Measurements from ENCODE around the gene NBPF11. TPM values are rescaled to one million over a fixed set of nuclear protein-coding genes. Genes with fewer than 3 reads are reported as not detected.
"Not testable (repeated sequence)": the region's sequence is repeated elsewhere in the genome, so short reads cannot be mapped to it uniquely, and the experiment has no call there.

NBPF11 gene
- 10 to 100 TPM; 26.1 to 33.9 (median 30.7) TPM for polyA plus RNA-seq (ENCODE audit: insufficient read length in 4 of 4)

GRCh38 chr1:148151911-148152656 lies at the start of gene NBPF11:
Gene NBPF11 (minus strand): TSS chr1:148152281. CDS start chr1:148127003, 25,278 bp downstream.
- peak in 2 of 4 donors; percentile 59 to 70 for DNase-seq (ENCODE audit: low read depth in 4 of 4, low spot score in 3 of 4)

GRCh38 chr1:148197396-148197795 lies 45.3 kb upstream of the NBPF11 start:
- not testable (repeated sequence) for DNase-seq (ENCODE audit: low read depth in 4 of 4, low spot score in 3 of 4)

GRCh38 chr1:148196949-148197348 lies 44.9 kb upstream of the NBPF11 start:
- not testable (repeated sequence) for DNase-seq (ENCODE audit: low read depth in 4 of 4, low spot score in 3 of 4)

GRCh38 chr1:148195115-148195514 lies 43.0 kb upstream of the NBPF11 start:
- not testable (repeated sequence) for DNase-seq (ENCODE audit: low read depth in 4 of 4, low spot score in 3 of 4)

GRCh38 chr1:148188768-148189167 lies 36.7 kb upstream of the NBPF11 start:
- DNase-seq (ENCODE audit: low read depth in 4 of 4, low spot score in 3 of 4), result not testable (repeated sequence)

GRCh38 chr1:148178682-148179081 lies 26.6 kb upstream of the NBPF11 start:
- not testable (repeated sequence) for DNase-seq (ENCODE audit: low read depth in 4 of 4, low spot score in 3 of 4)

GRCh38 chr1:148175414-148175813 lies 23.3 kb upstream of the NBPF11 start:
- DNase-seq (ENCODE audit: low read depth in 4 of 4, low spot score in 3 of 4), result not testable (repeated sequence)

- not testable (repeated sequence) for DNase-seq (ENCODE audit: low read depth in 4 of 4, low spot score in 3 of 4)
Measured at GRCh38 chr1:148171995-148172394, 19.9 kb upstream of the NBPF11 start.

GRCh38 chr1:148166558-148167492 lies 14.7 kb upstream of the NBPF11 start:
- no peak for DNase-seq (ENCODE audit: low read depth in 4 of 4, low spot score in 3 of 4)

- no peak for DNase-seq (ENCODE audit: low read depth in 4 of 4, low spot score in 3 of 4)
Measured at GRCh38 chr1:148162363-148162762, 10.3 kb upstream of the NBPF11 start.

GRCh38 chr1:148161053-148161901 lies 9.2 kb upstream of the NBPF11 start:
- no peak for DNase-seq (ENCODE audit: low read depth in 4 of 4, low spot score in 3 of 4)

GRCh38 chr1:148160343-148161052 lies 8.4 kb upstream of the NBPF11 start:
- DNase-seq (ENCODE audit: low read depth in 4 of 4, low spot score in 3 of 4), result no peak

GRCh38 chr1:148160048-148160342 lies 7.9 kb upstream of the NBPF11 start:
- DNase-seq (ENCODE audit: low read depth in 4 of 4, low spot score in 3 of 4), result no peak

- DNase-seq (ENCODE audit: low read depth in 4 of 4, low spot score in 3 of 4), result no peak
Measured at GRCh38 chr1:148158341-148159003, 6.4 kb upstream of the NBPF11 start.

GRCh38 chr1:148157803-148158202 lies 5.7 kb upstream of the NBPF11 start:
- DNase-seq (ENCODE audit: low read depth in 4 of 4, low spot score in 3 of 4), result not testable (repeated sequence)

- not testable (repeated sequence) for DNase-seq (ENCODE audit: low read depth in 4 of 4, low spot score in 3 of 4)
Measured at GRCh38 chr1:148155494-148156275, 3.6 kb upstream of the NBPF11 start.

GRCh38 chr1:148152795-148153194 lies 714 bp upstream of the NBPF11 start:
- not testable (repeated sequence) for DNase-seq (ENCODE audit: low read depth in 4 of 4, low spot score in 3 of 4)

GRCh38 chr1:148151371-148151819 lies 686 bp downstream of the NBPF11 start:
- not testable (repeated sequence) for DNase-seq (ENCODE audit: low read depth in 4 of 4, low spot score in 3 of 4)

Measured in left renal pelvis (tissue), 4 donors.